HCT116 (cell line): ENCODE data around the gene MRTFB. TPM values are rescaled to one million over a fixed set of nuclear protein-coding genes. Genes with fewer than 3 reads are reported as not detected.

Source experiments
- ATAC-seq: fragments of 200-7000 bp; cut with Tn5 transposase; 2 replicates; pipeline ENCODE4 v1.9.1; 2020; ENCODE audit warnings: mild to moderate bottlenecking, moderate library complexity
- BruUV-seq: library from RNA; stranded (reverse); fragments of 400-500 nt; replicated peaks from 2 replicates; lab custom pipeline; 2021; lab: Mats Ljungman, UMichigan
- CTCF ChIA-PET: fragments of 300-600 bp; sonication (Branson Sonifier 250); formaldehyde crosslinking; loops from one replicate; lab custom pipeline; 2021; ENCODE audit warnings: antibody characterized with exemption; lab: Charles Lee
- POLR2A ChIA-PET: fragments of 300-600, 350-600 bp; sonication (Branson Sonifier 250); formaldehyde crosslinking; loops from one replicate; lab custom pipeline; 2021; ENCODE audit warnings: antibody characterized with exemption; lab: Charles Lee
- RAD21 ChIA-PET, 2 experiments: fragments of 300-600 bp; sonication (Branson Sonifier 250); formaldehyde crosslinking; loops; one replicate each; lab custom pipeline; 2023; ENCODE audit warnings: low total read pairs in 2 of 2; ENCODE audit not compliant: uncharacterized antibody in 2 of 2, unreplicated experiment in 2 of 2, low non-redundant PET in 1 of 2; lab: Charles Lee
- DNase-seq: peaks from one replicate; pipeline ENCODE4 v3.0.0-alpha.2; 2010; ENCODE audit warnings: low read depth, low spot score
- H2AFZ ChIP-seq: fragments of 200-600 bp; shearing (Covaris generic), sonication (generic); 2 replicates; pipeline ENCODE4 v1.6.1; 2017; ENCODE audit warnings: low read depth, mixed run types, mixed read lengths, antibody characterized with exemption, low read length; ENCODE audit not compliant: poor library complexity, severe bottlenecking
- H3K27ac ChIP-seq: 2 replicates; pipeline ENCODE4 v1.5.1; 2012; ENCODE audit warnings: low read depth, low read length
- H3K27me3 ChIP-seq: fragments of 200-600 bp; sonication (generic); 2 replicates; pipeline ENCODE4 v1.6.1; 2016; ENCODE audit warnings: mixed run types, low read length, mixed read lengths; ENCODE audit not compliant: insufficient read depth
- H3K36me3 ChIP-seq, 2 experiments: fragments of 200-500 bp in 1 of 2; fragments of 200-600 bp in 1 of 2; sonication (Bioruptor generic) in 1 of 2; sonication (generic) in 1 of 2; 2 replicates each; pipeline versions ENCODE4 v1.5.1 to v1.6.1; 2014 to 2016; ENCODE audit warnings: low read length in 2 of 2, inconsistent platforms in 1 of 2, mixed read lengths in 1 of 2, mixed run types in 1 of 2; ENCODE audit not compliant: insufficient read depth in 2 of 2, control insufficient read depth in 1 of 2
- H3K4me1 ChIP-seq, 2 experiments: fragments of 200-600 bp in 1 of 2; sonication (generic) in 1 of 2; 2 replicates each; pipeline versions ENCODE4 v1.5.1 to v1.6.1; 2012 to 2017; ENCODE audit warnings: low read length in 2 of 2, inconsistent platforms in 1 of 2, mild to moderate bottlenecking in 1 of 2, mixed read lengths in 1 of 2, mixed run types in 1 of 2, moderate library complexity in 1 of 2; ENCODE audit not compliant: insufficient read depth in 2 of 2, control insufficient read depth in 1 of 2
- H3K4me2 ChIP-seq: fragments of 200-600 bp; sonication (generic); 2 replicates; pipeline ENCODE4 v1.6.1; 2017; ENCODE audit warnings: mixed run types, low read length, mixed read lengths
- H3K4me3 ChIP-seq, 2 experiments: fragments of 200-600 bp in 1 of 2; sonication (generic) in 1 of 2; replicated peaks in 1 of 2; 2 replicates each; pipeline ENCODE4 v1.5.1; 2011 to 2016; ENCODE audit warnings: low read length in 2 of 2, control low read depth in 1 of 2, low read depth in 1 of 2, mild to moderate bottlenecking in 1 of 2, mixed read lengths in 1 of 2, mixed run types in 1 of 2
- H3K79me2 ChIP-seq: fragments of 200-600 bp; sonication (generic); 2 replicates; pipeline ENCODE4 v1.6.1; 2017; ENCODE audit warnings: mild to moderate bottlenecking, mixed run types, low read length, moderate library complexity, mixed read lengths; ENCODE audit not compliant: insufficient read depth
- H3K9ac ChIP-seq: fragments of 200-600 bp; sonication (generic); 2 replicates; pipeline ENCODE4 v1.6.1; 2016; ENCODE audit warnings: low read length, mixed read lengths
- H3K9me2 ChIP-seq: fragments of 200-600 bp; sonication (generic), shearing (Covaris generic); 2 replicates; pipeline ENCODE4 v1.6.1; 2017; ENCODE audit warnings: mixed run types, mild to moderate bottlenecking, moderate library complexity; ENCODE audit not compliant: insufficient read depth
- H3K9me3 ChIP-seq, 2 experiments: fragments of 200-500 bp in 1 of 2; fragments of 200-600 bp in 1 of 2; sonication (Bioruptor generic) in 1 of 2; sonication (generic) in 1 of 2; 2 replicates each; pipeline ENCODE4 v1.6.1; 2014 to 2017; ENCODE audit warnings: low read length in 2 of 2, mixed read lengths in 2 of 2, inconsistent platforms in 1 of 2, low read depth in 1 of 2, mild to moderate bottlenecking in 1 of 2, mixed run types in 1 of 2, moderate library complexity in 1 of 2; ENCODE audit not compliant: control insufficient read depth in 1 of 2, insufficient read depth in 1 of 2
- H4K20me1 ChIP-seq: fragments of 200-600 bp; sonication (generic), shearing (Covaris generic); 2 replicates; pipeline ENCODE4 v1.6.1; 2017; ENCODE audit warnings: mixed run types, mild to moderate bottlenecking, moderate library complexity; ENCODE audit not compliant: insufficient read depth
- CTCF ChIP-seq, 3 experiments: fragments of 200-600 bp in 1 of 3; sonication (generic) in 1 of 3; IDR thresholded peaks in 2 of 3; conservative IDR thresholded peaks in 1 of 3; 2 replicates each; pipeline ENCODE4 v1.5.1; 2012 to 2017; ENCODE audit warnings: low read depth in 2 of 3, low read length in 2 of 3, antibody characterized with exemption in 1 of 3, borderline replicate concordance in 1 of 3, control low read depth in 1 of 3, mild to moderate bottlenecking in 1 of 3, mixed read lengths in 1 of 3, mixed run types in 1 of 3, moderate library complexity in 1 of 3; ENCODE audit not compliant: insufficient read depth in 1 of 3
- EZH2 ChIP-seq: fragments of 200-600 bp; sonication (generic); IDR thresholded peaks from 2 replicates; pipeline ENCODE4 v1.6.1; 2017; ENCODE audit warnings: antibody characterized with exemption, mixed run types
- EZH2phosphoT487 ChIP-seq: fragments of 200-600 bp; IDR thresholded peaks from 2 replicates; pipeline ENCODE4 v1.6.1; 2018; ENCODE audit warnings: antibody characterized with exemption, borderline replicate concordance
- FOSL1 ChIP-seq: IDR thresholded peaks from 2 replicates; pipeline ENCODE4 v1.6.1; 2012; ENCODE audit warnings: low read depth
- JUND ChIP-seq: IDR thresholded peaks from 2 replicates; pipeline ENCODE4 v1.6.1; 2012
- SP1 ChIP-seq: IDR thresholded peaks from 2 replicates; pipeline ENCODE4 v1.6.1; 2012; ENCODE audit warnings: low read depth
- SRF ChIP-seq: IDR thresholded peaks from 2 replicates; pipeline ENCODE4 v1.6.1; 2012; ENCODE audit warnings: low read depth
- YY1 ChIP-seq: IDR thresholded peaks from 2 replicates; pipeline ENCODE4 v1.6.1; 2011; ENCODE audit warnings: low read length, low read depth, moderate library complexity, mild to moderate bottlenecking; ENCODE audit not compliant: insufficient replicate concordance; ENCODE audit errors: extremely low read depth
- ZNF274 ChIP-seq: fragments of 200-500 bp; sonication (Bioruptor generic); IDR thresholded peaks from 2 replicates; pipeline ENCODE4 v1.6.1; 2014; ENCODE audit warnings: mild to moderate bottlenecking, low read depth, low read length, inconsistent platforms
- intact Hi-C: fragments of 100-400 bp; cut with micrococcal nuclease; formaldehyde crosslinking; loops from 2 replicates; pipeline ENCODE4 v1.10.0; 2022
- total RNA-seq: library from RNA; stranded (reverse); gene quantifications from one replicate; pipeline ENCODE4 v1.2.1, GENCODE V29; 2021; ENCODE audit not compliant: unreplicated experiment
- TF ChIP-seq, protein P1 (sequence below): IDR thresholded peaks from 2 replicates; pipeline ENCODE4 v1.6.1; 2012

MRTFB gene
- total RNA-seq, 1 experiment from 2014 or later = 39.0 TPM

- H3K27ac ChIP-seq = no peak overlapping the region
- H3K27me3 ChIP-seq = no peaks in the 10 kb centered on the region
- ChIA-PET POLR2A (no interaction called here), RAD21 (no interaction called here), CTCF (no interaction called here)
- TF ChIP-seq ZNF274 (no peak), YY1 (no peak), SP1 (no peak), EZH2 (no peak), JUND (no peak), CTCF (IDR thresholded peaks at IDR 0.05 in 2 of 3, conservative IDR thresholded peaks at IDR 0.05 in 1 of 3; ENCODE audit: borderline replicate concordance in 1 of 3, insufficient read depth in 1 of 3, low read depth in 2 of 3, low read length in 2 of 3) (no peak), SRF (no peak), FOSL1 (no peak), EZH2phosphoT487 (no peak)
- TF ChIP-seq, protein P1, sequence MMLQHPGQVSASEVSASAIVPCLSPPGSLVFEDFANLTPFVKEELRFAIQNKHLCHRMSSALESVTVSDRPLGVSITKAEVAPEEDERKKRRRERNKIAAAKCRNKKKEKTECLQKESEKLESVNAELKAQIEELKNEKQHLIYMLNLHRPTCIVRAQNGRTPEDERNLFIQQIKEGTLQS = no peak
- H2AFZ ChIP-seq = no peak overlapping the region
- H3K4me2 ChIP-seq = no peak overlapping the region
- DNase-seq = no peak
- BruUV-seq = no TSS peak
- H3K9me2 ChIP-seq = no peaks in the 10 kb centered on the region
- H3K36me3 ChIP-seq = no peaks in the 10 kb centered on the region
- intact Hi-C loops = no loop called here
- no peak overlapping the region for H3K4me3 ChIP-seq
- peaks cover 59% of the 10 kb centered on the region for H3K79me2 ChIP-seq
- 0 out of 2 replicates have a peak, but pooled peaks cover 3% of the 10 kb centered on the region for H4K20me1 ChIP-seq
- no peaks in the 10 kb centered on the region for H3K4me1 ChIP-seq
- no peak overlapping the region for H3K9ac ChIP-seq
- H3K9me3 ChIP-seq = no peaks in the 10 kb centered on the region
- no peak for ATAC-seq
Observed at GRCh38 chr16:14120335-14120734, 49.2 kb downstream of the MRTFB start.
